Brain microvascular endothelial cell (primary cell): ENCODE measurements around the gene ING2.
"Not testable (repeated sequence)": the region's sequence is repeated elsewhere in the genome, so short reads cannot be mapped to it uniquely, and the experiment has no call there.

ENCODE experiments used
- DNase-seq: peaks from one replicate; pipeline ENCODE4 v3.0.0-alpha.2; 2020
- H3K27ac ChIP-seq: fragments of 250-450 bp; sonication (Bioruptor Pico); 2 replicates; pipeline ENCODE4 v1.5.1; 2020; ENCODE audit warnings: mild to moderate bottlenecking, moderate library complexity
- H3K27me3 ChIP-seq: fragments of 250-450 bp; sonication (Bioruptor Pico); replicated peaks from 2 replicates; pipeline ENCODE4 v1.5.1; 2020; ENCODE audit warnings: mild to moderate bottlenecking
- H3K36me3 ChIP-seq: fragments of 250-450 bp; sonication (Bioruptor Pico); replicated peaks from 2 replicates; pipeline ENCODE4 v1.5.1; 2020; ENCODE audit warnings: mild to moderate bottlenecking
- H3K4me3 ChIP-seq: 2 replicates; pipeline ENCODE4 v1.5.1; 2011; ENCODE audit warnings: low read depth, mild to moderate bottlenecking, control low read depth, low read length, moderate library complexity
- in situ Hi-C: cut with HindIII; loops from 2 replicates; pipeline ENCODE4 v1.10.0; 2017; ENCODE audit warnings: low sequenced_read_pairs, low pct_ligation_motif_present
- TF ChIP-seq, protein P1 (sequence below): IDR thresholded peaks from 2 replicates; pipeline ENCODE4 v1.5.1; 2011; ENCODE audit warnings: low read depth, mild to moderate bottlenecking, moderate library complexity, low read length, control low read depth, inconsistent platforms; ENCODE audit errors: missing control alignments

Gene ING2

DNA sequence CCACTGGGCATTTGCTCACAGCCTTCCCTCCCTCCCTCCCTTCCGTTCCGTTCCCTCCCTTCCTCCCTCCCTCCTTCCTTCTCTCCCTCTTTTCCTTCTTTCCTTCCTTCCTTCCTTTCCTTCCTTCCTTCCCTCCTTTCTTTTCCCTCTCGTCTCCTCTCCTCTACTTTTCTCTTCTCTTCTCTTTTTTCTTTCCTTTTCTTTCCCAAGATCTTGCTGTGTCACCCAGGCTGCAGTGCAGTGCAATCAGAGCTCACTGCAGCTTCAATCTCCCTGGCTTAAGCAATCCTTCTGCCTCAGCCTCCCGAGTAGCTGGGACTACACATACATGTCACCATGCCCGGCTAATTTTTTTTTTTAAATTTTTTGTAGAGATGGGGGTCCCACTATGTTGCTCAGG is 26.7 kb upstream of the ING2 start:
- H3K4me3 ChIP-seq, result no peak overlapping the region
- H3K36me3 ChIP-seq, result no peaks in the 10 kb centered on the region
- TF ChIP-seq, protein P1, sequence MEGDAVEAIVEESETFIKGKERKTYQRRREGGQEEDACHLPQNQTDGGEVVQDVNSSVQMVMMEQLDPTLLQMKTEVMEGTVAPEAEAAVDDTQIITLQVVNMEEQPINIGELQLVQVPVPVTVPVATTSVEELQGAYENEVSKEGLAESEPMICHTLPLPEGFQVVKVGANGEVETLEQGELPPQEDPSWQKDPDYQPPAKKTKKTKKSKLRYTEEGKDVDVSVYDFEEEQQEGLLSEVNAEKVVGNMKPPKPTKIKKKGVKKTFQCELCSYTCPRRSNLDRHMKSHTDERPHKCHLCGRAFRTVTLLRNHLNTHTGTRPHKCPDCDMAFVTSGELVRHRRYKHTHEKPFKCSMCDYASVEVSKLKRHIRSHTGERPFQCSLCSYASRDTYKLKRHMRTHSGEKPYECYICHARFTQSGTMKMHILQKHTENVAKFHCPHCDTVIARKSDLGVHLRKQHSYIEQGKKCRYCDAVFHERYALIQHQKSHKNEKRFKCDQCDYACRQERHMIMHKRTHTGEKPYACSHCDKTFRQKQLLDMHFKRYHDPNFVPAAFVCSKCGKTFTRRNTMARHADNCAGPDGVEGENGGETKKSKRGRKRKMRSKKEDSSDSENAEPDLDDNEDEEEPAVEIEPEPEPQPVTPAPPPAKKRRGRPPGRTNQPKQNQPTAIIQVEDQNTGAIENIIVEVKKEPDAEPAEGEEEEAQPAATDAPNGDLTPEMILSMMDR, result no peak
- DNase-seq, result no peak
- H3K27ac ChIP-seq, result no peak overlapping the region
- no peaks in the 10 kb centered on the region for H3K27me3 ChIP-seq
- in situ Hi-C loops, result no loop called here

DNA sequence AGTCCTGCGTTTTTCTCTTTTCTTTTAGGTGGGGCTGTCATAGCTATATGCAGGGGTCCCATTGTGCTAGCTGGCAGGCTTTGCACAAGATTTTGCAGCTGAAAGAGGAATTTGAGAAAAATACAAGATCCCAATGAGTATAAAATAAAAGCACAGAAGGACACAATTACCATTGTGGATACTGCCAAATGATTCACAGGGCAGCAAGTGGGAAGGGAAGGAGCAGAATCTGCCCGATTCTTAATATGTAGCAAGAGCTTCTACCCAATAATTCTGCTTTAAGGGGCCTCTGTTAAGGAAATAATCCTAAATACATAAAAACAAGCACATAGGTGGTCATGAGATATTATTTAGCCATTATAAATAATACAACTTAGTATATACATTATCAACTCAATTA is 25.9 kb upstream of the ING2 start:
- no peaks in the 10 kb centered on the region for H3K36me3 ChIP-seq
- H3K27me3 ChIP-seq, result no peaks in the 10 kb centered on the region
- no peak for DNase-seq
- no peak overlapping the region for H3K27ac ChIP-seq
- no peak overlapping the region for H3K4me3 ChIP-seq
- in situ Hi-C loops, result no loop called here
- TF ChIP-seq, protein P1, result no peak

DNA sequence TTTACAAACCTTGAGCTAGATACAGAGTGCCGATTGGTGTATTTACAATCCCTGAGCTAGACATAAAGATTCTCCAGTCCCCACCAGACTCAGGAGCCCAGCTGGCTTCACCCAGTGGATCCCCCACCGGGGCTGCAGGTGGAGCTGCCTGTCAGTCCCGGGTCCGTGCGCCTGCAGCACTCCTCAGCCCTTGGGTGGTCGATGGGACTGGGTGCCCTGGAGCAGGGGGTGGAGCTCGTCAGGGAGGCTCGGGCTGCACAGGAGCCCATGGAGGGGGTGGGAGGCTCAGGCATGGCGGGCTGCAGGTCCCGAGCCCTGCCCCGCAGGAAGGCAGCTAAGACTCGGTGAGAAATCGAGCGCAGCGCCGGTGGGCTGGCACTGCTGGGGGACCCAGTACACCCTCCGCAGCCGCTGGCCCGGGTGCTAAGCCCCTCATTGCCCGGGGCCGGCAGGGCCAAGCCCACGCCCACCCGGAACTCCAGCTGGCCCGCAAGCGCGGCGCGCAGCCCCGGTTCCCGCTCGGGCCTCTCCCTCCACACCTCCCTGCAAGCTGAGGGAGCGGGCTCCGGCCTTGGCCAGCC is 22.3 kb upstream of the ING2 start:
- H3K4me3 ChIP-seq, DNase-seq, H3K27me3 ChIP-seq, H3K36me3 ChIP-seq, in situ Hi-C loops, H3K27ac ChIP-seq: not testable (repeated sequence)

DNA sequence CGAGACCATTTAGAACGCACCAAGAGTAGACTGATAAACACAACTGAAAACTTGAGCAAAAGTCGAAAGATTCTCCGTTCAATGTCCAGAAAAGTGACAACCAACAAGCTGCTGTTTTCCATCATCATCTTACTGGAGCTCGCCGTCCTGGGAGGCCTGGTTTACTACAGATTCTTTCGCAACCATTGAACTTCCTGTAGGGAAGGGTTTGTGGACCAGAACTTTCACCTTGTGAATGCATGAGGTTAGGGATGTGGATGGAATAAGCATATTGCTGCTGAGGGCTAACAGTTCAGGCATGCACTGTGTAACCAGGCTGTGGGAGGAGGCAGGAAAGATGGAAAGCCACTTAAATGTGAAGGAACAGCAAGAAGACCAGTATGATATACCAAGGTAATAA is 20.9 kb upstream of the ING2 start:
- DNase-seq, result no peak
- no peak overlapping the region for H3K27ac ChIP-seq
- TF ChIP-seq, protein P1, result no peak
- H3K27me3 ChIP-seq, result no peaks in the 10 kb centered on the region
- in situ Hi-C loops, result no loop called here
- no peak overlapping the region for H3K4me3 ChIP-seq
- no peaks in the 10 kb centered on the region for H3K36me3 ChIP-seq

DNA sequence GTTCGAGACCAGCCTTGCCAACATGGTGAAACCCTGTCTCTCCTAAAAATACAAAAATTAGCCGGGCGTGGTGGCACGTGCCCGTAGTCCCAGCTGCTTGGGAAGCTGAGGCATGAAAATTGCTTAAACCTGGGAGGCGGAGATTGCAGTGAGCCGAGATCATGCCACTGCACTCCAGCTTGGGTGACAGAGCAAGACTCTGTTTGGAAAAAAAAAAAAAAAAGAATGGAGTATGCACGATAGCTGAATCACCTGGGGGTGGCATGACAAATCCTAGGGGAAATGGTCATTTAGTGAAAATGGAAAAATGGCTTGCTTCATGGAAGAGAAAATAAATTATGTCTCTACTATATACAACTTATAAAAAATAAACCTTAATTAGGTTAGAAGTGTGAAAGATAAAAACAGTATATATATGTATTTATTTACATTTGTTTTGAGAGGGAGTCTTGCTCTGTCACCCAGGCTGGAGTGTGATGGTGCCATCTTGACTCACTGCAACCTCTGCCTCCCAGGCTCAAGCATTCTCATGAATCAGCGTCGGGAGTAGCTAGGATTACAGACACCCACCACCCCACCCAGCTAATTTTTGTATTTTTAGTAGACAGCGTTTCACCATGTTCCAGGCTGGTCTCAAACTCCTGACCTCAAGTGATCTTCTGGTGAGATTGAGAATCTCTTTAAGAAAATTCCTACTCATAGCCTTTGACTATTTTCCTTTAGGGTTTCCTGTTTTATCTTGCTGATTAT is 19.3 kb upstream of the ING2 start:
- in situ Hi-C loops, result no loop called here
- TF ChIP-seq, protein P1, result no peak
- no peaks in the 10 kb centered on the region for H3K36me3 ChIP-seq
- H3K27ac ChIP-seq, result no peak overlapping the region
- no peaks in the 10 kb centered on the region for H3K27me3 ChIP-seq
- peak; percentile 39 for DNase-seq
- no peak overlapping the region for H3K4me3 ChIP-seq

DNA sequence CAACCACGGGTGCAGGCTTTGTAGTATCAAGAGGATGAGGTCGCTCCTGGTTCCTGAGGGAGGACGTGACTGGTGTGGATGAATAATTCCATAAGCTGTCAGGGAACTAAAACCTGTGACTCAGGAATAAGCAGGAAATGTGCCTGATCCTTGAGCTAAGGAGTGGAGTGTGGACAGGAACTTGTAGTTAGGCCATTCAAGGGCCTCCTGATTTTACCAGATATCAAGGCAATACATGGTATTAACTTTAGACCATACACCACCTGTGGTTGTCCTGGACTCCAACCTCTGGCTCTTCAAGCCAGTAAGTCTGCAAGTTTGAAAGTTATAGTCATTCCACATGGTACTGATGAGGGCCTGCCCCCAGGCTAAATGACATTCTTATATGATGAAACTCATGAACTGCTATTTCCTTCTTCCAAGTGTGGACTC is 12.1 kb upstream of the ING2 start:
- DNase-seq, result peak; percentile 40
- TF ChIP-seq, protein P1, result no peak
- Histone ChIP-seq H3K27me3 (no peaks in the 10 kb centered on the region), H3K27ac (no peak overlapping the region), H3K4me3 (no peak overlapping the region), H3K36me3 (no peaks in the 10 kb centered on the region)
- in situ Hi-C loops, result no loop called here
